ENCODE data around the gene TUBGCP6.
"Not testable (repeated sequence)": the region's sequence is repeated elsewhere in the genome, so short reads cannot be mapped to it uniquely, and the experiment has no call there.

TUBGCP6 gene

DNA sequence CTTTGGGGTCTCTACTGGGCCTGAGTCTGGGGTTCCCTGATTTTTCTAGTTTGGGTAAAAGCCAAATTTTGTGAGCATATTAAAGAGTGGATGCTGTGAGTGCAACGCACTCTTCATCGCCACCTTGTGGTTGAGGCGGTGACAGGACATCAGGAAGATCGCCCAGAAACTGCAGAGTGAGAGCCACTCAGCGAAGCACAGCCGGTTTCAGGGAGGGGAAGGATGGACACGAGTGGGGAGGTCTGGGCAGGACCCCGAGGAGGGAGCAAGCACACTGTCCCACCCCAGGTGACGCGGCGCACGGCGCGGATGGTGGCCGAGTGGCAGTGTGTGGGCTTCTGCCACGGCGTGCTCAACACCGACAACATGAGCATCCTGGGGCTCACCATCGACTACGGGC, 34.9 kb downstream of the TUBGCP6 start:
- peak; percentile 74 for DNase-seq

GRCh38 chr22:50208939-50209892, 35.6 kb downstream of the TUBGCP6 start:
- DNase-seq, result no peak

DNA sequence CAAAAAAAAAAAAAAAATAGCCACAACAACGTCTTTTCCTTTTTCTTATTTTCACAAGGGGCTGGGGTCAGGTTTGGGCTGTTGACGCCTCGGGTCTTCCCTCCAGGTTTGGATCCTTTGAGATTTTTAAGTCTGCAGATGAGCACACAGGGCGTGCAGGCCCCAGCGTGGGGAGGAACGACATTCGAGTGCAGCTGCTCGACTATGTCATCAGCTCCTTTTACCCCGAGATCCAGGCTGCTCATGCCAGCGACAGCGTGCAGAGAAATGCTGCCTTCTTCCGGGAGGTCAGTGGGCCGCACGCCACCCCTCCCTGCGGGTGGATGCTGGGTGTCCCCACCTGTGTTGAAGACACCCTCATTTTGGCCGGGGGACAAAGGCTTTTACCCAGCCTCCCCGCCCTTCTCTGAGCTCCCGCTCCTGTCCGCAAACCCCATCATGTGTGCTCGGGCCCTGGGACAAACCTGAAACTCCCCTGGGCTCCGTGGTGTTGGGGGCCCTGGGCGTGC, 36.3 kb downstream of the TUBGCP6 start:
- DNase-seq, result no peak

DNA sequence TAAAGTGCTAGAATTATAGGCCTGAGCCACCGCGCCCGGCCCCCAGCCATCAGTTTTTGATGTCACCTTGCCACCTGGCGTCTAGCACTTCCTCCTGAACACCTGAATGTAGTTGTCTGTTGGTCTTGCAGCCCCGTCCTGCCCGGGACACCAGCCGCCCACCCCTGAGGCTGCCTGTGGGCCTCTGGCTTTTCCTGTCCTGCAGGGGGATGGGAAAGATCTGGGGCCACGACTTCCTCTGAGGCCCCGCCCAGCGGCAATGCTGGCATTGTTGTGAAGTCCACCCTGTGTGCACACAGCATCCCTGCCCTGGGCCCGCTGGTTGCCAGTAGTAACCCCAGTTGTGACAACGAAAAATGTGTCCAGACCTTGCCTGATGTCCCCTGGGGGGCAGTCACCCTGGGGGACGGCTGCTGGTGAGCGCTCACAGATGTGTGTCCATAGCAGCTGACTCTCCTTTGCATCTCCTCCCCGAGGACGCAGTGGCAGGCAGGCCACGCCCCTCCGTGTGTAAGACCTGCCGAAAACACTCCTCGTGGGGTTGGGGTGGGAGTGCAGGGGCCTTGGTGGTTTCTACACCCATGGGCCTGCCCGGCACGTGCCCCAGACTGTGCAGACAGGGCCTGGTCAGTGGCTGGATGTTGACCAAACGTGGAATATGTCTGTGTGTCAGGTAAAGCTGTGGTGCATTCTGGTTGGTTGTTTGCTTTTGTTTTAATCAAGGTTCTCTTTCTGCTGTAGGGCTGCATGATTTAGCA, 37.3 kb downstream of the TUBGCP6 start:
- no peak for DNase-seq

- no peak for DNase-seq
These were observed 38.2 kb downstream of the TUBGCP6 start for GRCh38 chr22:50206599-50206998.

GRCh38 chr22:50205781-50206569, 38.8 kb downstream of the TUBGCP6 start:
- no peak for DNase-seq

- DNase-seq, result not testable (repeated sequence)
These were observed 39.8 kb downstream of the TUBGCP6 start for GRCh38 chr22:50204998-50205397.

DNA sequence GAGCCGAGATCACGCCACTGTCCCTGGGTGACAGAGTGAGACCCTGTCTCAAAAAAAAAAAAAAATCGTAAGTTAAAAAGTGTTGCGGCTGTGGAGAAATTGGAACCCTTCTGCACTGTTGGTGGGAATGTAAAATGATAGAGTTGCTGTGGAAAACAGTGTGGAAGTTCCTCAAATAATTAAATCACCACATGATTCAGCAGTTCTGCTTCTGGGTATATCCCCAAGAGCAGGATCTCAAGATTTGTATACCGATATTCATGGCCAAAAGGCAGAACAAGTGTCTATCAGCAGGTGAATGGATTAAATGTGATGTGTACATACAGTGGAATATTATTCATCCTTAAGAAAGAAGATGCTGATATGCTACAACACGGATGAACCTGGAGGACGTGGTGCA, 40.3 kb downstream of the TUBGCP6 start:
- no peak for DNase-seq

DNA sequence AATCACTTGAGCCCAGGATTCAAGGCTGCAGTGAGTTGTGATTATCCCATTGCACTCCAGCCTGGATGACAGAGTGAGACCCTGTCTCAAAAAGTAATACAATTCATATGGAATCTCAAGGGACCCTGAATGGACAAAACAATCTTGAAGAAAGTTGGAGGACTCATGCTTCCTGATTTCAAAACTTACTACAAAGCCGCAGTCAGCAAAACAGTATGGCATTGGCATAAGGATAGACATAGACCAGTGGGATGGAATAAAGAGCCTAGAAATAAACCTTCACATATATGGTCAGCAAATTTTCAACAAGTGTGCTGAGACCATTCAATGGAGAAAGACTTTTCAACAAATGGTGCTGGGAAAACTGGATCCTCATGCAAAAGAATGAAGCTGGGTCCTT, 41.5 kb downstream of the TUBGCP6 start:
- no peak for DNase-seq

GRCh38 chr22:50202130-50202666, 42.6 kb downstream of the TUBGCP6 start:
- DNase-seq, result no peak

- DNase-seq, result no peak
These were observed 43.4 kb downstream of the TUBGCP6 start for GRCh38 chr22:50201191-50202129.

GRCh38 chr22:50200461-50201190, 44.2 kb downstream of the TUBGCP6 start, which contains the start of gene SELENOO:
Gene SELENOO (plus strand): TSS chr22:50201011. CDS start chr22:50201037, 26 bp downstream.
- peak; percentile 90 for DNase-seq

GRCh38 chr22:50199829-50200460, 44.9 kb downstream of the TUBGCP6 start:
- DNase-seq, result no peak

DNA sequence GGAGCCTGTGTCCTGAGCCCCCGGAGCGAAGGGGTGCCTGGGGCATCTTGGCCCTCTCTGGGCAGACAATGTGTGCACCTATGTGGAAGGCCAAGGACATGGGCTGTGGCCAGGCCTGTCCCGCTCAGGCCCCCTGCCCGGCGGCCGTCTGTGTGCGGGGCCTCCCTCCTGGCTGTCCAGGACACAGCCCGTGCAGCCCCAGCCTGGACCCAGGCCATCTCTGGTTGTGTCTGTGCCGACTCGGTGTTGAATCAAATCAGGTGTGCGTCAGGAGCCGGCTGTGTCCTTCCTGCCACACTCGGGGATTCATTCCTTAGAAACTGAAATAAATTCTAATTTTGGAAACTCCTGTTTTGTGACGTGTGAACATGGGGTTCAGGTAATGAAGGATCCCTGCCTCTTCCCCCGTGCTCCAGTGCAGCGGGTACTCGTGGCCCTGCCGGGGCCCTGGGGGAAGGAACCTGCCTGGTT, 45.5 kb downstream of the TUBGCP6 start:
- DNase-seq, result no peak

- no peak for DNase-seq
These were observed 46.2 kb downstream of the TUBGCP6 start for GRCh38 chr22:50198624-50199017.

GRCh38 chr22:50197856-50198623, 46.8 kb downstream of the TUBGCP6 start:
- DNase-seq, result no peak

GRCh38 chr22:50197000-50197800, 47.6 kb downstream of the TUBGCP6 start:
- no peak for DNase-seq

DNA sequence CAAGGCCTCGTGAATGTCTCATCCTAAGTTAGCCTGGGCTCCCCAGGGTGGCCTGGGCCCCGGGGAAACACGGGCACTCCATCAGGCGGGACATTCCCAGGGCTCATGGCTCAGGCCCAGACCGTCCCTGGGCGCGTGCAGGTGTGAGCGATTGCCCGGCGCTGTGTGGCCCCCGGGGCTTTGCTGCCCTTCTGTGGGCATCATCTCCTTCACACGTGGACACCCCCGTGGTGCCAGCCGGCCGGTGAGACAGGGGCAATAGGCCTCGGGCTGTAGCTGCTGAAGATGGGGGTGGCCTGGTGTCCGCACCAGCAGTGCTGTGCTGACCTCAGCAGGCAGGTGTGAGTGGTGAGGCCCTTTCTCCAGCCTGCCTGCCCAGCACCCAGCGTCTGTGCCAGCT, 48.6 kb downstream of the TUBGCP6 start:
- DNase-seq, result no peak
